ENCODE measurements around the gene SSH2.
A peak's percentile ranks its signal among the peaks of the same experiment; 100 is the strongest.

Gene SSH2

GRCh38 chr17:29710520-29710884 is 219.5 kb downstream of the SSH2 start:
- no peak overlapping the region for H3K4me3 ChIP-seq (ENCODE audit: low read depth, low read length)
- peak; percentile 63 for DNase-seq (ENCODE audit: low read depth)
- no peak for TF ChIP-seq CTCF (conservative IDR thresholded peaks at IDR 0.05; ENCODE audit: low read depth, low read length)

GRCh38 chr17:29709866-29710519 is 220.0 kb downstream of the SSH2 start:
- no peak for TF ChIP-seq CTCF (conservative IDR thresholded peaks at IDR 0.05; ENCODE audit: low read depth, low read length)
- DNase-seq (ENCODE audit: low read depth), result peak; percentile 74
- no peak overlapping the region for H3K4me3 ChIP-seq (ENCODE audit: low read depth, low read length)

GRCh38 chr17:29707212-29707571 is 222.8 kb downstream of the SSH2 start:
- no peak for TF ChIP-seq CTCF (conservative IDR thresholded peaks at IDR 0.05; ENCODE audit: low read depth, low read length)
- no peak overlapping the region for H3K4me3 ChIP-seq (ENCODE audit: low read depth, low read length)
- DNase-seq (ENCODE audit: low read depth), result no peak

- no peak overlapping the region for H3K4me3 ChIP-seq (ENCODE audit: low read depth, low read length)
- no peak for TF ChIP-seq CTCF (conservative IDR thresholded peaks at IDR 0.05; ENCODE audit: low read depth, low read length)
- no peak for DNase-seq (ENCODE audit: low read depth)
These were observed 224.0 kb downstream of the SSH2 start for GRCh38 chr17:29706045-29706431.

- no peak for TF ChIP-seq CTCF (conservative IDR thresholded peaks at IDR 0.05; ENCODE audit: low read depth, low read length)
- no peak overlapping the region for H3K4me3 ChIP-seq (ENCODE audit: low read depth, low read length)
- DNase-seq (ENCODE audit: low read depth), result no peak
These were observed 224.6 kb downstream of the SSH2 start for GRCh38 chr17:29705386-29705785.

GRCh38 chr17:29699283-29699682 is 230.7 kb downstream of the SSH2 start:
- no peak for TF ChIP-seq CTCF (conservative IDR thresholded peaks at IDR 0.05; ENCODE audit: low read depth, low read length)
- DNase-seq (ENCODE audit: low read depth), result no peak
- no peak overlapping the region for H3K4me3 ChIP-seq (ENCODE audit: low read depth, low read length)

GRCh38 chr17:29698837-29699236 is 231.2 kb downstream of the SSH2 start:
- H3K4me3 ChIP-seq (ENCODE audit: low read depth, low read length), result no peak overlapping the region
- no peak for DNase-seq (ENCODE audit: low read depth)
- TF ChIP-seq CTCF (conservative IDR thresholded peaks at IDR 0.05; ENCODE audit: low read depth, low read length), result no peak

All from choroid plexus epithelial cell (primary cell).